ENCODE data around the gene TM2D3. TPM values are rescaled to one million over a fixed set of nuclear protein-coding genes. Genes with fewer than 3 reads are reported as not detected.

TM2D3 gene
- total RNA-seq, 2 donors from 2014 or later = 48.6 to 67.0 TPM

- Histone ChIP-seq H3K4me1 (replicated peaks) (no peaks in the 10 kb centered on the region), H3K4me3 (no peak overlapping the region), H3K9me3 (no peaks in the 10 kb centered on the region), H3K27ac (no peak overlapping the region), H3K27me3 (replicated peaks; ENCODE audit: insufficient read depth) (no peaks in the 10 kb centered on the region), H3K36me3 (no peaks in the 10 kb centered on the region)
- WGBS = 82% methylated on average over 3 of the region's 3 CpGs
- intact Hi-C loops (cut with DNase I) = no loop called here
- no peak for DNase-seq (ENCODE audit: low spot score)
- TF ChIP-seq POLR2A (IDR thresholded peaks at IDR 0.05) (no peak), CTCF (IDR thresholded peaks at IDR 0.05) (no peak), POLR2AphosphoS5 (IDR thresholded peaks at IDR 0.05) (no peak)
These were observed 30.2 kb downstream of the TM2D3 start for GRCh38 chr15:101621961-101622360.

- H3K4me1 ChIP-seq (replicated peaks) = peaks cover 6% of the 10 kb centered on the region
- DNase-seq (ENCODE audit: low spot score) = no peak
- intact Hi-C loops (cut with DNase I) = no loop called here
- H3K36me3 ChIP-seq = no peaks in the 10 kb centered on the region
- H3K9me3 ChIP-seq = no peaks in the 10 kb centered on the region
- H3K4me3 ChIP-seq = no peak overlapping the region
- TF ChIP-seq POLR2AphosphoS5 (IDR thresholded peaks at IDR 0.05) (no peak), POLR2A (IDR thresholded peaks at IDR 0.05) (no peak), CTCF (IDR thresholded peaks at IDR 0.05) (no peak)
- no peak overlapping the region for H3K27ac ChIP-seq
- H3K27me3 ChIP-seq (replicated peaks; ENCODE audit: insufficient read depth) = no peaks in the 10 kb centered on the region
- WGBS = 66% methylated on average over 9 of the region's 10 CpGs
These were observed 31.5 kb downstream of the TM2D3 start for GRCh38 chr15:101620671-101621070.

- no peaks in the 10 kb centered on the region for H3K27me3 ChIP-seq (replicated peaks; ENCODE audit: insufficient read depth)
- no peaks in the 10 kb centered on the region for H3K36me3 ChIP-seq
- H3K9me3 ChIP-seq = no peaks in the 10 kb centered on the region
- DNase-seq (ENCODE audit: low spot score) = no peak
- no peak overlapping the region for H3K27ac ChIP-seq
- H3K4me3 ChIP-seq = no peak overlapping the region
- peaks cover 6% of the 10 kb centered on the region for H3K4me1 ChIP-seq (replicated peaks)
- no peak for TF ChIP-seq POLR2A (IDR thresholded peaks at IDR 0.05)
- no peak for TF ChIP-seq POLR2AphosphoS5 (IDR thresholded peaks at IDR 0.05)
- TF ChIP-seq CTCF (IDR thresholded peaks at IDR 0.05) = no peak
- 92% methylated on average over 6 of the region's 6 CpGs for WGBS
- intact Hi-C loops (cut with DNase I) = no loop called here
These were observed 32.6 kb downstream of the TM2D3 start for GRCh38 chr15:101619615-101619865.

GRCh38 chr15:101618851-101619614 lies 33.1 kb downstream of the TM2D3 start:
- Histone ChIP-seq H3K4me3 (no peak overlapping the region), H3K27ac (no peak overlapping the region), H3K36me3 (no peaks in the 10 kb centered on the region), H3K4me1 (replicated peaks) (peaks cover 6% of the 10 kb centered on the region), H3K27me3 (replicated peaks; ENCODE audit: insufficient read depth) (no peaks in the 10 kb centered on the region), H3K9me3 (no peaks in the 10 kb centered on the region)
- DNase-seq (ENCODE audit: low spot score) = no peak
- TF ChIP-seq POLR2A (IDR thresholded peaks at IDR 0.05) (no peak), CTCF (IDR thresholded peaks at IDR 0.05) (no peak), POLR2AphosphoS5 (IDR thresholded peaks at IDR 0.05) (no peak)
- intact Hi-C loops (cut with DNase I) = no loop called here
- WGBS = 92% methylated on average over 13 of the region's 13 CpGs

DNA sequence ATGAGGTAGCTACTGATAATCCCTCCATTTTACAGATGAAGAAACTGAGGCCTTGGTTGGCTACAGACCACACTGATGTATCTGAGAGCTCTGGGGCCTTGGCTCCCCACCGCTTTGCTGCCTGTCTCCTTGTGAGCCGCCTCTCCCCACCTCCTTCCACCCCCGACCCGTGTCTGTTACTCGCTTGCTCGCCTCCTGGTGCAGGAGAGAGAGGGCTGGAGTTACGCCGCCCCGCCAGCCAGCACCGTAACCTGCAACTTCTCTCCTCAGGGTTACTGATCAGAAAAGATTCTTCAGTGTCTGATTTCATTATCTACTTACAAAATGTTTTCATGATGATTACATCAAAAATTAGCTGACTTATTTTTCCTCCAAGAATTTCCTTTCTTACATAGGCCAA lies 34.1 kb downstream of the TM2D3 start:
- no peak overlapping the region for H3K27ac ChIP-seq
- H3K36me3 ChIP-seq = no peaks in the 10 kb centered on the region
- no peaks in the 10 kb centered on the region for H3K27me3 ChIP-seq (replicated peaks; ENCODE audit: insufficient read depth)
- H3K9me3 ChIP-seq = no peaks in the 10 kb centered on the region
- WGBS = 95% methylated on average over 10 of the region's 10 CpGs
- DNase-seq (ENCODE audit: low spot score) = no peak
- H3K4me3 ChIP-seq = no peak overlapping the region
- TF ChIP-seq POLR2AphosphoS5 (IDR thresholded peaks at IDR 0.05) (no peak), CTCF (IDR thresholded peaks at IDR 0.05) (no peak), POLR2A (IDR thresholded peaks at IDR 0.05) (no peak)
- intact Hi-C loops (cut with DNase I) = no loop called here
- H3K4me1 ChIP-seq (replicated peaks) = peaks cover 6% of the 10 kb centered on the region

Data from prostate gland (tissue), 2 donors.